ENCODE results near the gene DDX24. TPM values are rescaled to one million over a fixed set of nuclear protein-coding genes. Genes with fewer than 3 reads are reported as not detected.

Gene DDX24
- total RNA-seq, 1 experiment from 2014 or later: 203 TPM

DNA sequence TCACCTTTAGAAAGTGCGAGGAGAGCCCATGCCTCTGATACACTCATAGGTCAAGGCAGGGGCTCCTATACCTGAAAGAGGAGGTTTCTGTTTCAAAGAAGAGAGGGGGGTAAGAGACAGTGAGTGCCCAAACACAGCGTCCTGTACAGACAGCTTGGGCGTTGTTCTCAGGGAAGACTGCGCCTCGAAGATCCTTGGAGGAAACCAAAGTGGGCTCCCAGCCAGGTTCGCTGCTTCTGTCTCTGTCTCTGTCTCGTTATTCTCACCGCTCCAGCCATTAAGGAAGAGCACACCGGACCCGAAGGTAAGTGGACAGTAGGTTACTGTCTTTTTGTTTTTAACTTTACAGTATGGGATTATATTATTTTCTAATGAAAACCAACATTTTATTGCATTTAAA, 23.7 kb upstream of the DDX24 start:
- Histone ChIP-seq H3K9me3 (ENCODE audit: low read depth, low read length, poor library complexity, severe bottlenecking) (no peaks in the 10 kb centered on the region), H3K4me1 (ENCODE audit: insufficient read depth, low read length, poor library complexity, severe bottlenecking) (no peaks in the 10 kb centered on the region), H3K27me3 (replicated peaks; ENCODE audit: insufficient read depth, low read depth, low read length, poor library complexity) (no peaks in the 10 kb centered on the region), H3K36me3 (ENCODE audit: insufficient read depth, low read length, poor library complexity, severe bottlenecking) (no peaks in the 10 kb centered on the region), H3K27ac (ENCODE audit: low read depth, low read length, poor library complexity, severe bottlenecking) (no peak overlapping the region), H3K4me3 (ENCODE audit: low read depth, low read length, poor library complexity, severe bottlenecking) (no peak overlapping the region)
- no TSS peak for BruUV-seq (replicated peaks)
- POLR2A ChIA-PET (ENCODE audit: low non-redundant PET): no interaction called here
- DNase-seq (ENCODE audit: low spot score): no peak
- CTCF ChIA-PET: interaction anchor here (0.6 kb wide), 1 partner anchor 25 kb away, joined by 4 read pairs; no protein-coding TSS in a partner anchor
- TF ChIP-seq, protein P1, sequence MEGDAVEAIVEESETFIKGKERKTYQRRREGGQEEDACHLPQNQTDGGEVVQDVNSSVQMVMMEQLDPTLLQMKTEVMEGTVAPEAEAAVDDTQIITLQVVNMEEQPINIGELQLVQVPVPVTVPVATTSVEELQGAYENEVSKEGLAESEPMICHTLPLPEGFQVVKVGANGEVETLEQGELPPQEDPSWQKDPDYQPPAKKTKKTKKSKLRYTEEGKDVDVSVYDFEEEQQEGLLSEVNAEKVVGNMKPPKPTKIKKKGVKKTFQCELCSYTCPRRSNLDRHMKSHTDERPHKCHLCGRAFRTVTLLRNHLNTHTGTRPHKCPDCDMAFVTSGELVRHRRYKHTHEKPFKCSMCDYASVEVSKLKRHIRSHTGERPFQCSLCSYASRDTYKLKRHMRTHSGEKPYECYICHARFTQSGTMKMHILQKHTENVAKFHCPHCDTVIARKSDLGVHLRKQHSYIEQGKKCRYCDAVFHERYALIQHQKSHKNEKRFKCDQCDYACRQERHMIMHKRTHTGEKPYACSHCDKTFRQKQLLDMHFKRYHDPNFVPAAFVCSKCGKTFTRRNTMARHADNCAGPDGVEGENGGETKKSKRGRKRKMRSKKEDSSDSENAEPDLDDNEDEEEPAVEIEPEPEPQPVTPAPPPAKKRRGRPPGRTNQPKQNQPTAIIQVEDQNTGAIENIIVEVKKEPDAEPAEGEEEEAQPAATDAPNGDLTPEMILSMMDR (conservative IDR thresholded peaks at IDR 0.05; ENCODE audit: low read depth, low read length): no peak
- TF ChIP-seq EZH2 (IDR thresholded peaks at IDR 0.05; ENCODE audit: borderline replicate concordance, low read depth, low read length, poor library complexity, severe bottlenecking): no peak
- intact Hi-C loops (cut with micrococcal nuclease; ENCODE audit: unreplicated experiment): no loop called here

DNA sequence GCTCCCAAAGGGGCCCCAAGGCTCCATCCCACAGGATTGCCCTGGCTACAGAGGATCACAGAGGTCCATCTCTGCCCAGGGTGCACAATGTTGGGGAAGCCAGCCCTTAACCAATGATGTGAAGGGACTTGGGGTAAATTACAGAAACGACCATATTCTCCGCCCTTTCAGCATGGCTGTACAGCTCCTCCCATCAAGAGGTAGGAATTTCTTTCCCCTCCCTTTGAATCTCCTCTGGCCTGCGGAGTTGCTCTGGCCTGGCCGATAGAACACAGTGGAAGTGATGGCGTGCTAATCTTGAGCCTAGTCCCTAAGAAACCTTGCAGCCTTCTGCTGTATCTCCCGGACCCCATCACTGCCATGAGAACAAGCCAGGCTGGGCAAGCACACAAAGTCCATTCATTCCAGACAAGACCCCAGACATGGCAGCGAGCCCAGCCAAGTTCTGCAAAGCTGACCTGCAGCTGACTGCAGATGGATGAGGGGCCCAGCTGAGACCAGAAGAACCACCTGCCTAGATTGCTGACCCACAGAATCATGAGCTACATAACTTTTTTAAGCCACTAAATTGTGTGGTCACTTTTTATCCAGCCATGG, 22.6 kb upstream of the DDX24 start:
- Histone ChIP-seq H3K4me3 (ENCODE audit: low read depth, low read length, poor library complexity, severe bottlenecking) (no peak overlapping the region), H3K9me3 (ENCODE audit: low read depth, low read length, poor library complexity, severe bottlenecking) (no peaks in the 10 kb centered on the region), H3K36me3 (ENCODE audit: insufficient read depth, low read length, poor library complexity, severe bottlenecking) (no peaks in the 10 kb centered on the region), H3K27ac (ENCODE audit: low read depth, low read length, poor library complexity, severe bottlenecking) (no peak overlapping the region), H3K4me1 (ENCODE audit: insufficient read depth, low read length, poor library complexity, severe bottlenecking) (no peaks in the 10 kb centered on the region), H3K27me3 (replicated peaks; ENCODE audit: insufficient read depth, low read depth, low read length, poor library complexity) (no peaks in the 10 kb centered on the region)
- intact Hi-C loops (cut with micrococcal nuclease; ENCODE audit: unreplicated experiment): no loop called here
- ChIA-PET CTCF (no interaction called here), POLR2A (ENCODE audit: low non-redundant PET) (no interaction called here)
- BruUV-seq (replicated peaks): no TSS peak
- TF ChIP-seq, protein P1 (conservative IDR thresholded peaks at IDR 0.05; ENCODE audit: low read depth, low read length): no peak
- TF ChIP-seq EZH2 (IDR thresholded peaks at IDR 0.05; ENCODE audit: borderline replicate concordance, low read depth, low read length, poor library complexity, severe bottlenecking): no peak
- DNase-seq (ENCODE audit: low spot score): no peak

GRCh38 chr14:94102768-94103482, 21.9 kb upstream of the DDX24 start:
- ChIA-PET POLR2A (ENCODE audit: low non-redundant PET) (no interaction called here), CTCF (no interaction called here)
- H3K27ac ChIP-seq (ENCODE audit: low read depth, low read length, poor library complexity, severe bottlenecking): no peak overlapping the region
- H3K36me3 ChIP-seq (ENCODE audit: insufficient read depth, low read length, poor library complexity, severe bottlenecking): no peaks in the 10 kb centered on the region
- H3K9me3 ChIP-seq (ENCODE audit: low read depth, low read length, poor library complexity, severe bottlenecking): no peaks in the 10 kb centered on the region
- no peak for DNase-seq (ENCODE audit: low spot score)
- no peaks in the 10 kb centered on the region for H3K27me3 ChIP-seq (replicated peaks; ENCODE audit: insufficient read depth, low read depth, low read length, poor library complexity)
- H3K4me1 ChIP-seq (ENCODE audit: insufficient read depth, low read length, poor library complexity, severe bottlenecking): no peaks in the 10 kb centered on the region
- intact Hi-C loops (cut with micrococcal nuclease; ENCODE audit: unreplicated experiment): no loop called here
- no peak overlapping the region for H3K4me3 ChIP-seq (ENCODE audit: low read depth, low read length, poor library complexity, severe bottlenecking)
- no TSS peak for BruUV-seq (replicated peaks)
- TF ChIP-seq, protein P1 (conservative IDR thresholded peaks at IDR 0.05; ENCODE audit: low read depth, low read length): no peak
- no peak for TF ChIP-seq EZH2 (IDR thresholded peaks at IDR 0.05; ENCODE audit: borderline replicate concordance, low read depth, low read length, poor library complexity, severe bottlenecking)

All from A673 (cell line).